Naive B cell (primary cell): ENCODE data around the gene TRIM72. TPM values are rescaled to one million over a fixed set of nuclear protein-coding genes. Genes with fewer than 3 reads are reported as not detected.
A peak's percentile ranks its signal among the peaks of the same experiment; 100 is the strongest.
"Not testable (repeated sequence)": the region's sequence is repeated elsewhere in the genome, so short reads cannot be mapped to it uniquely, and the experiment has no call there.

Source experiments
- ATAC-seq, 2 donors: fragments of 150-1000 bp; cut with Tn5 transposase; 2 replicates each; pipeline ENCODE4 v1.10.0; 2021; ENCODE audit warnings: low read depth in 2 of 2, mild to moderate bottlenecking in 2 of 2, moderate library complexity in 2 of 2
- DNase-seq: peaks from one replicate; pipeline ENCODE4 v3.0.0; 2022
- H3K27ac Mint-ChIP-seq, 6 donors: one replicate each; pipeline ENCODE4 v1.8.0; 2020 to 2022; ENCODE audit warnings: mild to moderate bottlenecking in 6 of 6, mixed read lengths in 6 of 6, moderate library complexity in 5 of 6, inconsistent platforms in 2 of 6
- H3K27me3 Mint-ChIP-seq, 3 donors: one replicate each; pipeline ENCODE4 v1.8.0; 2021 to 2022; ENCODE audit warnings: mixed read lengths in 3 of 3, mild to moderate bottlenecking in 1 of 3
- H3K36me3 Mint-ChIP-seq, 2 donors: one replicate each; pipeline ENCODE4 v1.8.0; 2020 to 2022; ENCODE audit warnings: mixed read lengths in 2 of 2, inconsistent platforms in 1 of 2, mild to moderate bottlenecking in 1 of 2
- H3K4me1 Mint-ChIP-seq, 3 donors: one replicate each; pipeline ENCODE4 v1.8.0; 2020 to 2022; ENCODE audit warnings: mixed read lengths in 3 of 3, inconsistent platforms in 1 of 3, mild to moderate bottlenecking in 1 of 3, moderate library complexity in 1 of 3
- H3K4me3 Mint-ChIP-seq, 8 donors: one replicate each; pipeline ENCODE4 v1.8.0; 2020 to 2022; ENCODE audit warnings: mild to moderate bottlenecking in 8 of 8, mixed read lengths in 8 of 8, moderate library complexity in 8 of 8, inconsistent platforms in 2 of 8
- H3K9me3 Mint-ChIP-seq, 7 donors: one replicate each; pipeline ENCODE4 v1.8.0; 2020 to 2022; ENCODE audit warnings: mixed read lengths in 7 of 7, mild to moderate bottlenecking in 5 of 7, inconsistent platforms in 2 of 7, moderate library complexity in 1 of 7
- polyA plus RNA-seq, 6 donors: library from polyadenylated mRNA; unstranded; fragments of 300-500 nt; fragmentation: Illumina TruSeq; gene quantifications; one replicate each; pipeline ENCODE4 v1.2.3, GENCODE V29; 2021; ENCODE audit warnings: low read depth in 6 of 6

Gene TRIM72
- polyA plus RNA-seq, 6 donors from 2014 or later, result not detected

- ATAC-seq, result no peak
- peaks cover 0 to 11% (median 4%) of the 10 kb centered on the region in 3 donors for H3K27me3 Mint-ChIP-seq
- H3K4me3 Mint-ChIP-seq, result no peak overlapping the region
- H3K27ac Mint-ChIP-seq, result no peak overlapping the region
- DNase-seq, result no peak
- no peaks in the 10 kb centered on the region for H3K36me3 Mint-ChIP-seq
- peaks cover 0 to 4% (median 0%) of the 10 kb centered on the region in 3 donors for H3K4me1 Mint-ChIP-seq
- no peaks in the 10 kb centered on the region for H3K9me3 Mint-ChIP-seq
Measured at GRCh38 chr16:31228206-31228605, 14.3 kb downstream of the TRIM72 start.

GRCh38 chr16:31229501-31229900 lies 15.6 kb downstream of the TRIM72 start:
- Mint-ChIP-seq H3K4me3 (no peak overlapping the region), H3K9me3 (peaks cover 0 to 5% (median 0%) of the 10 kb centered on the region in 7 donors), H3K27ac (no peak overlapping the region), H3K4me1 (peaks cover 0 to 4% (median 0%) of the 10 kb centered on the region in 3 donors), H3K36me3 (peaks cover 4 to 6% of the 10 kb centered on the region in 2 donors), H3K27me3 (peaks cover 0 to 11% (median 9%) of the 10 kb centered on the region in 3 donors)
- DNase-seq (no peak), ATAC-seq (no peak)

GRCh38 chr16:31238041-31238440 lies 24.1 kb downstream of the TRIM72 start:
- DNase-seq, result no peak
- no peak overlapping the region for H3K4me3 Mint-ChIP-seq
- peaks cover 0 to 10% (median 2%) of the 10 kb centered on the region in 7 donors for H3K9me3 Mint-ChIP-seq
- peaks cover 7 to 21% (median 13%) of the 10 kb centered on the region in 3 donors for H3K27me3 Mint-ChIP-seq
- peaks cover 4 to 10% of the 10 kb centered on the region in 2 donors for H3K36me3 Mint-ChIP-seq
- no peak for ATAC-seq
- H3K27ac Mint-ChIP-seq, result no peak overlapping the region
- peaks cover 0 to 9% (median 5%) of the 10 kb centered on the region in 3 donors for H3K4me1 Mint-ChIP-seq

GRCh38 chr16:31242206-31242605 lies 28.3 kb downstream of the TRIM72 start:
- DNase-seq (no peak), ATAC-seq (no peak)
- H3K4me3 Mint-ChIP-seq, result no peak overlapping the region
- H3K36me3 Mint-ChIP-seq, result no peaks in the 10 kb centered on the region
- peaks cover 6 to 24% (median 18%) of the 10 kb centered on the region in 3 donors for H3K4me1 Mint-ChIP-seq
- peaks cover 7 to 17% (median 13%) of the 10 kb centered on the region in 3 donors for H3K27me3 Mint-ChIP-seq
- no peaks in the 10 kb centered on the region for H3K9me3 Mint-ChIP-seq
- H3K27ac Mint-ChIP-seq, result no peak overlapping the region

- peak overlapping the region in 6 of 8 donors; percentile 3 to 85 (median 60) for H3K4me3 Mint-ChIP-seq
- H3K36me3 Mint-ChIP-seq, result no peaks in the 10 kb centered on the region
- ATAC-seq (peak; percentile 97), DNase-seq (peak; percentile 81)
- peaks cover 6 to 24% (median 18%) of the 10 kb centered on the region in 3 donors for H3K4me1 Mint-ChIP-seq
- peaks cover 7 to 21% (median 14%) of the 10 kb centered on the region in 3 donors for H3K27me3 Mint-ChIP-seq
- H3K9me3 Mint-ChIP-seq, result no peaks in the 10 kb centered on the region
- peak overlapping the region in 4 of 6 donors; percentile 1 to 82 (median 33) for H3K27ac Mint-ChIP-seq
Measured at GRCh38 chr16:31243734-31244670, 30.1 kb downstream of the TRIM72 start.

- H3K36me3 Mint-ChIP-seq, DNase-seq, ATAC-seq, H3K9me3 Mint-ChIP-seq: not testable (repeated sequence)
- Mint-ChIP-seq H3K4me1 (peaks cover 6 to 24% (median 13%) of the 10 kb centered on the region in 3 donors), H3K27ac (peak overlapping the region in 1 of 6 donors; percentile 81), H3K4me3 (peak overlapping the region in 1 of 8 donors; percentile 16), H3K27me3 (peaks cover 0 to 21% (median 19%) of the 10 kb centered on the region in 3 donors)
Measured at GRCh38 chr16:31245598-31245997, 31.7 kb downstream of the TRIM72 start.

GRCh38 chr16:31246296-31246695 lies 32.4 kb downstream of the TRIM72 start:
- Mint-ChIP-seq H3K4me1 (peaks cover 6 to 24% (median 13%) of the 10 kb centered on the region in 3 donors), H3K27ac (no peak overlapping the region)

GRCh38 chr16:31248344-31248743 lies 34.4 kb downstream of the TRIM72 start:
- peaks cover 8 to 26% (median 25%) of the 10 kb centered on the region in 3 donors for H3K27me3 Mint-ChIP-seq
- H3K27ac Mint-ChIP-seq, result no peak overlapping the region
- ATAC-seq (no peak), DNase-seq (no peak)
- H3K4me1 Mint-ChIP-seq, result peaks cover 7 to 25% (median 21%) of the 10 kb centered on the region in 3 donors
- no peaks in the 10 kb centered on the region for H3K36me3 Mint-ChIP-seq
- H3K4me3 Mint-ChIP-seq, result no peak overlapping the region
- no peaks in the 10 kb centered on the region for H3K9me3 Mint-ChIP-seq

More at GRCh38 chr16:31246296-31246695, 32.4 kb downstream of the TRIM72 start:
- H3K36me3 Mint-ChIP-seq, result no peaks in the 10 kb centered on the region
- peaks cover 0 to 21% (median 14%) of the 10 kb centered on the region in 3 donors for H3K27me3 Mint-ChIP-seq
- DNase-seq (no peak), ATAC-seq (no peak)
- no peak overlapping the region for H3K4me3 Mint-ChIP-seq
- no peaks in the 10 kb centered on the region for H3K9me3 Mint-ChIP-seq

- DNase-seq (no peak), ATAC-seq (no peak)
- Mint-ChIP-seq H3K36me3 (no peaks in the 10 kb centered on the region), H3K9me3 (no peaks in the 10 kb centered on the region), H3K4me1 (peaks cover 10 to 20% (median 11%) of the 10 kb centered on the region in 3 donors), H3K4me3 (no peak overlapping the region), H3K27ac (no peak overlapping the region), H3K27me3 (peaks cover 8 to 32% (median 29%) of the 10 kb centered on the region in 3 donors)
Measured at GRCh38 chr16:31250782-31251384, 37.0 kb downstream of the TRIM72 start.

GRCh38 chr16:31251435-31251834 lies 37.5 kb downstream of the TRIM72 start:
- no peak for ATAC-seq
- H3K4me3 Mint-ChIP-seq, result no peak overlapping the region
- no peak overlapping the region for H3K27ac Mint-ChIP-seq
- H3K4me1 Mint-ChIP-seq, result peaks cover 10 to 20% (median 13%) of the 10 kb centered on the region in 3 donors
- no peaks in the 10 kb centered on the region for H3K36me3 Mint-ChIP-seq
- DNase-seq, result no peak
- no peaks in the 10 kb centered on the region for H3K9me3 Mint-ChIP-seq
- H3K27me3 Mint-ChIP-seq, result peaks cover 8 to 32% (median 29%) of the 10 kb centered on the region in 3 donors

- Mint-ChIP-seq H3K36me3 (no peaks in the 10 kb centered on the region), H3K4me1 (peaks cover 10 to 20% (median 20%) of the 10 kb centered on the region in 3 donors), H3K27me3 (peaks cover 8 to 28% (median 26%) of the 10 kb centered on the region in 3 donors), H3K4me3 (peak overlapping the region in 2 of 8 donors; percentile 47 to 67), H3K9me3 (no peaks in the 10 kb centered on the region), H3K27ac (no peak overlapping the region)
- ATAC-seq (peak; percentile 38 to 63), DNase-seq (no peak)
Measured at GRCh38 chr16:31253642-31254045, 39.7 kb downstream of the TRIM72 start.

- Mint-ChIP-seq H3K4me1 (peaks cover 28 to 43% (median 37%) of the 10 kb centered on the region in 3 donors), H3K4me3 (no peak overlapping the region), H3K9me3 (no peaks in the 10 kb centered on the region), H3K27me3 (peaks cover 8 to 19% (median 18%) of the 10 kb centered on the region in 3 donors), H3K27ac (no peak overlapping the region), H3K36me3 (no peaks in the 10 kb centered on the region)
- ATAC-seq (no peak), DNase-seq (no peak)
Measured at GRCh38 chr16:31256466-31256865, 42.5 kb downstream of the TRIM72 start.

GRCh38 chr16:31258366-31258765 lies 44.4 kb downstream of the TRIM72 start:
- DNase-seq (no peak), ATAC-seq (no peak)
- peaks cover 0 to 12% (median 10%) of the 10 kb centered on the region in 3 donors for H3K27me3 Mint-ChIP-seq
- peaks cover 40 to 58% (median 42%) of the 10 kb centered on the region in 3 donors for H3K4me1 Mint-ChIP-seq
- H3K27ac Mint-ChIP-seq, result no peak overlapping the region
- H3K4me3 Mint-ChIP-seq, result peak overlapping the region in 1 of 8 donors; percentile 45
- H3K36me3 Mint-ChIP-seq, result no peaks in the 10 kb centered on the region
- H3K9me3 Mint-ChIP-seq, result no peaks in the 10 kb centered on the region
